HG03571 (cell line): Measurements from ENCODE around the gene MAMLD1.

Source experiments
- ATAC-seq: cut with Tn5 transposase; IDR thresholded peaks from one replicate; pipeline ENCODE4 v1.9.1; 2021; ENCODE audit not compliant: unreplicated experiment

MAMLD1 gene

GRCh38 chrX:150355913-150356312 is 7.2 kb upstream of the MAMLD1 start:
- ATAC-seq, result no peak

- ATAC-seq, result no peak
These were observed 5.3 kb upstream of the MAMLD1 start for GRCh38 chrX:150357790-150358189.

- ATAC-seq, result no peak
These were observed 4.5 kb upstream of the MAMLD1 start for GRCh38 chrX:150358651-150359050.

GRCh38 chrX:150360331-150360730 is 2.8 kb upstream of the MAMLD1 start:
- ATAC-seq, result no peak

GRCh38 chrX:150361070-150361776 is 1.9 kb upstream of the MAMLD1 start:
- no peak for ATAC-seq

- no peak for ATAC-seq
These were observed 1.3 kb upstream of the MAMLD1 start for GRCh38 chrX:150361777-150362351.

GRCh38 chrX:150363561-150364346 is 637 bp downstream of the MAMLD1 start:
- no peak for ATAC-seq

- ATAC-seq, result no peak
These were observed 1.4 kb downstream of the MAMLD1 start for GRCh38 chrX:150364347-150365050.

- no peak for ATAC-seq
These were observed 2.2 kb downstream of the MAMLD1 start for GRCh38 chrX:150365051-150365989.

GRCh38 chrX:150365990-150366911 is 3.1 kb downstream of the MAMLD1 start:
- no peak for ATAC-seq

GRCh38 chrX:150366951-150367545 is 3.9 kb downstream of the MAMLD1 start:
- ATAC-seq, result no peak

GRCh38 chrX:150370589-150371312 is 7.6 kb downstream of the MAMLD1 start:
- no peak for ATAC-seq

GRCh38 chrX:150371877-150372276 is 8.8 kb downstream of the MAMLD1 start:
- ATAC-seq, result no peak

GRCh38 chrX:150372280-150372679 is 9.2 kb downstream of the MAMLD1 start:
- no peak for ATAC-seq

- ATAC-seq, result no peak
These were observed 9.6 kb downstream of the MAMLD1 start for GRCh38 chrX:150372756-150373155.

GRCh38 chrX:150375243-150375770 is 12.2 kb downstream of the MAMLD1 start:
- ATAC-seq, result no peak

- ATAC-seq, result no peak
These were observed 13.9 kb downstream of the MAMLD1 start for GRCh38 chrX:150377005-150377404.

- ATAC-seq, result no peak
These were observed 41.9 kb downstream of the MAMLD1 start for GRCh38 chrX:150405006-150405405.
